ENCODE data around the gene PLD1. TPM values are rescaled to one million over a fixed set of nuclear protein-coding genes. Genes with fewer than 3 reads are reported as not detected.

The PLD1 gene
- total and polyA plus RNA-seq, 2 of the 8 experiments (the other 6 are each of a cell fraction or from before 2014, with no cell fraction given): 1.2 to 2.6 TPM

DNA sequence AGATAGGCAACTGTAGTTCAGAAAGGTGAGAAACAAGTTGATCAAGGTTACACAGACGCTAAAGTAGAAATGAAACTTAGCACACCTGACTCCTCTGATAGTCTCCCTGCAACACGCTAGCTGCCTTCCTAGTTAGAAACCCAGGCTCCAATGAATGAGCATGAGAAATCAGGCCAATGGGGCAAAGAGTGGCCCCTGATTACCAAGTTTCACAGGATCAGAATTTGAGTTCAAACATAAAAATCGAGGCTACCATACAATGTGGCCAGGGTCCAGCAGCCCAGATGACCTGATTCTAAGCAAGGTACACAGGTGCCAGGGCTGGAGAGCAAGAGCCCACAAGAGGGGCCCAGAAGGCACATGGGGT lies 7.7 kb downstream of the PLD1 start (continued):
- TF ChIP-seq, protein P1, sequence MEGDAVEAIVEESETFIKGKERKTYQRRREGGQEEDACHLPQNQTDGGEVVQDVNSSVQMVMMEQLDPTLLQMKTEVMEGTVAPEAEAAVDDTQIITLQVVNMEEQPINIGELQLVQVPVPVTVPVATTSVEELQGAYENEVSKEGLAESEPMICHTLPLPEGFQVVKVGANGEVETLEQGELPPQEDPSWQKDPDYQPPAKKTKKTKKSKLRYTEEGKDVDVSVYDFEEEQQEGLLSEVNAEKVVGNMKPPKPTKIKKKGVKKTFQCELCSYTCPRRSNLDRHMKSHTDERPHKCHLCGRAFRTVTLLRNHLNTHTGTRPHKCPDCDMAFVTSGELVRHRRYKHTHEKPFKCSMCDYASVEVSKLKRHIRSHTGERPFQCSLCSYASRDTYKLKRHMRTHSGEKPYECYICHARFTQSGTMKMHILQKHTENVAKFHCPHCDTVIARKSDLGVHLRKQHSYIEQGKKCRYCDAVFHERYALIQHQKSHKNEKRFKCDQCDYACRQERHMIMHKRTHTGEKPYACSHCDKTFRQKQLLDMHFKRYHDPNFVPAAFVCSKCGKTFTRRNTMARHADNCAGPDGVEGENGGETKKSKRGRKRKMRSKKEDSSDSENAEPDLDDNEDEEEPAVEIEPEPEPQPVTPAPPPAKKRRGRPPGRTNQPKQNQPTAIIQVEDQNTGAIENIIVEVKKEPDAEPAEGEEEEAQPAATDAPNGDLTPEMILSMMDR (IDR thresholded peaks at IDR 0.05; ENCODE audit: control extremely low read depth in 1 of 3, insufficient read depth in 1 of 3, low read depth in 1 of 3, low read length in 3 of 3): no peak
- TF ChIP-seq, protein P2, sequence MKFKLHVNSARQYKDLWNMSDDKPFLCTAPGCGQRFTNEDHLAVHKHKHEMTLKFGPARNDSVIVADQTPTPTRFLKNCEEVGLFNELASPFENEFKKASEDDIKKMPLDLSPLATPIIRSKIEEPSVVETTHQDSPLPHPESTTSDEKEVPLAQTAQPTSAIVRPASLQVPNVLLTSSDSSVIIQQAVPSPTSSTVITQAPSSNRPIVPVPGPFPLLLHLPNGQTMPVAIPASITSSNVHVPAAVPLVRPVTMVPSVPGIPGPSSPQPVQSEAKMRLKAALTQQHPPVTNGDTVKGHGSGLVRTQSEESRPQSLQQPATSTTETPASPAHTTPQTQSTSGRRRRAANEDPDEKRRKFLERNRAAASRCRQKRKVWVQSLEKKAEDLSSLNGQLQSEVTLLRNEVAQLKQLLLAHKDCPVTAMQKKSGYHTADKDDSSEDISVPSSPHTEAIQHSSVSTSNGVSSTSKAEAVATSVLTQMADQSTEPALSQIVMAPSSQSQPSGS (IDR thresholded peaks at IDR 0.05; ENCODE audit: low read length): no peak
- TF ChIP-seq TAF7 (optimal IDR thresholded peaks at IDR 0.05; ENCODE audit: borderline replicate concordance, low read depth, low read length) (no peak), CHD1 (IDR thresholded peaks at IDR 0.05; ENCODE audit: low read depth, low read length) (no peak), RBBP5 (IDR thresholded peaks at IDR 0.05; ENCODE audit: borderline replicate concordance, low read depth, low read length) (no peak), RXRA (IDR thresholded peaks at IDR 0.05; ENCODE audit: insufficient read depth, low read depth, low read length) (no peak)

Measured in H1 (cell line).